Type B pancreatic cell (in vitro differentiated cells): ENCODE data around the gene DENND1B. TPM values are rescaled to one million over a fixed set of nuclear protein-coding genes. Genes with fewer than 3 reads are reported as not detected.
"Not testable (repeated sequence)": the region's sequence is repeated elsewhere in the genome, so short reads cannot be mapped to it uniquely, and the experiment has no call there.

Experiments
- DNase-seq: peaks from one replicate; pipeline ENCODE4 v3.0.0; 2021; ENCODE audit warnings: mixed read lengths; ENCODE audit not compliant: unreplicated experiment; ENCODE audit errors: extremely low spot score
- H3K27ac Mint-ChIP-seq: 2 replicates; pipeline ENCODE4 v1.8.0; 2021; ENCODE audit warnings: mild to moderate bottlenecking, mixed read lengths
- H3K27me3 Mint-ChIP-seq: 2 replicates; pipeline ENCODE4 v1.8.0; 2021; ENCODE audit warnings: mixed read lengths
- H3K36me3 Mint-ChIP-seq: 2 replicates; pipeline ENCODE4 v1.8.0; 2021; ENCODE audit warnings: mixed read lengths
- H3K4me1 Mint-ChIP-seq: one replicate; pipeline ENCODE4 v1.8.0; 2021; ENCODE audit warnings: mixed read lengths; ENCODE audit not compliant: unreplicated experiment
- H3K4me3 Mint-ChIP-seq: 2 replicates; pipeline ENCODE4 v1.8.0; 2021; ENCODE audit warnings: mild to moderate bottlenecking, mixed read lengths
- H3K9me3 Mint-ChIP-seq: 2 replicates; pipeline ENCODE4 v1.8.0; 2021; ENCODE audit warnings: mixed read lengths
- CTCF ChIP-seq: fragments of 200-600 bp; sonication (generic); conservative IDR thresholded peaks from 2 replicates; pipeline ENCODE4 v1.5.0; 2021; ENCODE audit warnings: antibody characterized with exemption, mild to moderate bottlenecking
- total RNA-seq: library from RNA; stranded (reverse); gene quantifications from 2 replicates; pipeline ENCODE4 v1.2.1, GENCODE V29; 2021; ENCODE audit warnings: low replicate concordance

DENND1B gene
- total RNA-seq, 1 donor from 2014 or later = 8.7 TPM

GRCh38 chr1:197595304-197595904 lies 179.9 kb downstream of the DENND1B start:
- Mint-ChIP-seq H3K27ac (no peak overlapping the region), H3K4me1 (no peaks in the 10 kb centered on the region), H3K4me3 (no peak overlapping the region), H3K27me3 (no peaks in the 10 kb centered on the region), H3K36me3 (peaks cover 4% of the 10 kb centered on the region), H3K9me3 (no peaks in the 10 kb centered on the region)
- no peak for DNase-seq
- TF ChIP-seq CTCF = no peak

- peaks cover 4% of the 10 kb centered on the region for H3K36me3 Mint-ChIP-seq
- H3K27me3 Mint-ChIP-seq = no peaks in the 10 kb centered on the region
- no peak overlapping the region for H3K27ac Mint-ChIP-seq
- TF ChIP-seq CTCF = no peak
- no peaks in the 10 kb centered on the region for H3K4me1 Mint-ChIP-seq
- H3K4me3 Mint-ChIP-seq = no peak overlapping the region
- DNase-seq = no peak
- peaks cover 3% of the 10 kb centered on the region for H3K9me3 Mint-ChIP-seq
These were observed 184.6 kb downstream of the DENND1B start for GRCh38 chr1:197590687-197591086.

- no peaks in the 10 kb centered on the region for H3K27me3 Mint-ChIP-seq
- no peak for TF ChIP-seq CTCF
- H3K36me3 Mint-ChIP-seq = no peaks in the 10 kb centered on the region
- peaks cover 3% of the 10 kb centered on the region for H3K9me3 Mint-ChIP-seq
- no peaks in the 10 kb centered on the region for H3K4me1 Mint-ChIP-seq
- DNase-seq = no peak
- no peak overlapping the region for H3K4me3 Mint-ChIP-seq
- no peak overlapping the region for H3K27ac Mint-ChIP-seq
These were observed 189.5 kb downstream of the DENND1B start for GRCh38 chr1:197585809-197586208.

GRCh38 chr1:197577580-197577979 lies 197.7 kb downstream of the DENND1B start:
- H3K36me3 Mint-ChIP-seq = peaks cover 10% of the 10 kb centered on the region
- no peaks in the 10 kb centered on the region for H3K9me3 Mint-ChIP-seq
- no peak overlapping the region for H3K4me3 Mint-ChIP-seq
- TF ChIP-seq CTCF = no peak
- no peaks in the 10 kb centered on the region for H3K4me1 Mint-ChIP-seq
- no peak for DNase-seq
- no peak overlapping the region for H3K27ac Mint-ChIP-seq
- H3K27me3 Mint-ChIP-seq = no peaks in the 10 kb centered on the region

- H3K4me1 Mint-ChIP-seq, H3K9me3 Mint-ChIP-seq, H3K4me3 Mint-ChIP-seq: not testable (repeated sequence)
These were observed 199.7 kb downstream of the DENND1B start for GRCh38 chr1:197575531-197575930.

GRCh38 chr1:197572169-197572568 lies 203.1 kb downstream of the DENND1B start:
- no peaks in the 10 kb centered on the region for H3K27me3 Mint-ChIP-seq
- DNase-seq = no peak

More at GRCh38 chr1:197575531-197575930, 199.7 kb downstream of the DENND1B start:
- DNase-seq, H3K27me3 Mint-ChIP-seq, H3K27ac Mint-ChIP-seq: not testable (repeated sequence)
- peaks cover 10% of the 10 kb centered on the region for H3K36me3 Mint-ChIP-seq

More at GRCh38 chr1:197572169-197572568, 203.1 kb downstream of the DENND1B start:
- Mint-ChIP-seq H3K4me3 (no peak overlapping the region), H3K9me3 (peaks cover 7% of the 10 kb centered on the region), H3K27ac (no peak overlapping the region), H3K4me1 (no peaks in the 10 kb centered on the region), H3K36me3 (peaks cover 12% of the 10 kb centered on the region)
- no peak for TF ChIP-seq CTCF
